H1 (cell line): ENCODE results near the gene MOGAT2. TPM values are rescaled to one million over a fixed set of nuclear protein-coding genes. Genes with fewer than 3 reads are reported as not detected.

Source experiments
- CTCF ChIA-PET: fragments of 300-600 bp; sonication (Branson Sonifier 250); formaldehyde crosslinking; loops from one replicate; lab custom pipeline; 2021; ENCODE audit not compliant: partially characterized antibody; lab: Charles Lee
- POLR2A ChIA-PET: fragments of 300-600 bp; sonication (Branson Sonifier 250); formaldehyde crosslinking; loops from one replicate; lab custom pipeline; 2021; ENCODE audit warnings: inconsistent platforms; ENCODE audit not compliant: partially characterized antibody; lab: Charles Lee
- DNase-seq, 2 experiments: peaks; one replicate each; pipeline versions ENCODE4 v3.0.0 to v3.0.0-alpha.2; 2010 to 2022; ENCODE audit warnings: low spot score in 2 of 2, low read depth in 1 of 2, mixed read lengths in 1 of 2
- FAIRE-seq: peaks from 2 replicates; lab custom pipeline; 2011; peaks lifted over from hg19 to GRCh38; lab: Jason Lieb, UNC
- H2AFZ ChIP-seq: 2 replicates; pipeline ENCODE4 v1.8.1; 2012; ENCODE audit warnings: low read length, inconsistent platforms
- H2AK5ac ChIP-seq: 2 replicates; pipeline ENCODE4 v1.6.1; 2013; ENCODE audit warnings: low read depth, low read length
- H2BK120ac ChIP-seq: replicated peaks from 2 replicates; pipeline ENCODE3; 2013; ENCODE audit warnings: low read depth, low read length, inconsistent platforms
- H2BK12ac ChIP-seq: 2 replicates; pipeline ENCODE4 v1.6.1; 2013; ENCODE audit warnings: low read depth, low read length
- H2BK15ac ChIP-seq: 2 replicates; pipeline ENCODE4 v1.6.1; 2013; ENCODE audit warnings: low read length
- H2BK20ac ChIP-seq: 2 replicates; pipeline ENCODE4 v1.6.1; 2013; ENCODE audit warnings: low read length
- H2BK5ac ChIP-seq: 2 replicates; pipeline ENCODE4 v1.6.1; 2013; ENCODE audit warnings: low read depth, low read length
- H3K14ac ChIP-seq: 2 replicates; pipeline ENCODE4 v1.6.1; 2013; ENCODE audit warnings: inconsistent platforms; ENCODE audit not compliant: insufficient read length
- H3K18ac ChIP-seq: 2 replicates; pipeline ENCODE4 v1.6.1; 2013; ENCODE audit warnings: low read length; ENCODE audit errors: extremely low read depth
- H3K23ac ChIP-seq: 2 replicates; pipeline ENCODE4 v1.6.1; 2013; ENCODE audit warnings: inconsistent platforms; ENCODE audit not compliant: insufficient read length
- H3K23me2 ChIP-seq: 2 replicates; pipeline ENCODE4 v1.6.1; 2013; ENCODE audit warnings: low read depth, low read length
- H3K27ac ChIP-seq: 2 replicates; pipeline ENCODE4 v1.6.1; 2011; ENCODE audit warnings: low read depth, low read length, inconsistent platforms
- H3K27me3 ChIP-seq, 4 experiments: replicated peaks in 1 of 4; 1 replicate in 1 of 4; 2 replicates in 3 of 4; pipeline versions ENCODE4 v1.6.1 to v1.8.1; 2011 to 2013; ENCODE audit warnings: low read length in 3 of 4, mild to moderate bottlenecking in 3 of 4, inconsistent platforms in 2 of 4, mixed read lengths in 2 of 4, moderate library complexity in 1 of 4; ENCODE audit not compliant: control insufficient read depth in 3 of 4, insufficient read depth in 3 of 4; ENCODE audit errors: extremely low read depth in 1 of 4
- H3K36me3 ChIP-seq, 4 experiments: 2 replicates each; pipeline versions ENCODE4 v1.6.1 to v1.8.1; 2011 to 2013; ENCODE audit warnings: mild to moderate bottlenecking in 4 of 4, low read length in 3 of 4, moderate library complexity in 2 of 4, control low read depth in 1 of 4, inconsistent platforms in 1 of 4; ENCODE audit not compliant: insufficient read depth in 4 of 4, control insufficient read depth in 2 of 4
- H3K4ac ChIP-seq: replicated peaks from 2 replicates; pipeline ENCODE3; 2013; ENCODE audit warnings: low read length, low read depth, mixed read lengths, inconsistent platforms; ENCODE audit not compliant: insufficient read length
- H3K4me1 ChIP-seq, 4 experiments: replicated peaks in 1 of 4; 1 replicate in 1 of 4; 2 replicates in 3 of 4; pipeline versions ENCODE4 v1.6.1 to v1.8.1; 2011 to 2013; ENCODE audit warnings: low read length in 3 of 4, inconsistent platforms in 2 of 4, mixed read lengths in 1 of 4; ENCODE audit not compliant: insufficient read depth in 4 of 4, control insufficient read depth in 3 of 4
- H3K4me2 ChIP-seq, 2 experiments: 2 replicates each; pipeline versions ENCODE4 v1.6.1 to v1.8.1; 2011 to 2013; ENCODE audit warnings: low read depth in 2 of 2, low read length in 2 of 2, control low read depth in 1 of 2, inconsistent platforms in 1 of 2, mild to moderate bottlenecking in 1 of 2; ENCODE audit not compliant: insufficient read depth in 1 of 2
- H3K4me3 ChIP-seq, 4 experiments: fragments of 200-600, 300-600 bp in 1 of 4; sonication (generic), shearing (Covaris generic), sonication (Bioruptor Twin) in 1 of 4; 2 replicates each; pipeline versions ENCODE4 v1.5.1 to v1.8.1; 2011 to 2016; ENCODE audit warnings: low read length in 4 of 4, low read depth in 3 of 4, control low read depth in 2 of 4, inconsistent platforms in 2 of 4, mild to moderate bottlenecking in 2 of 4, mixed read lengths in 1 of 4, moderate library complexity in 1 of 4; ENCODE audit not compliant: insufficient read depth in 2 of 4; ENCODE audit errors: extremely low read depth in 1 of 4
- H3K56ac ChIP-seq: replicated peaks from 2 replicates; pipeline ENCODE3; 2013; ENCODE audit warnings: low read depth, mild to moderate bottlenecking, mixed read lengths, low read length, inconsistent platforms; ENCODE audit not compliant: insufficient read length
- H3K79me1 ChIP-seq: 2 replicates; pipeline ENCODE4 v1.6.1; 2013; ENCODE audit warnings: low read depth, low read length, control low read depth
- H3K79me2 ChIP-seq, 2 experiments: 2 replicates each; pipeline versions ENCODE4 v1.6.1 to v1.8.1; 2012 to 2013; ENCODE audit warnings: low read length in 2 of 2, mild to moderate bottlenecking in 2 of 2, inconsistent platforms in 1 of 2; ENCODE audit not compliant: insufficient read depth in 2 of 2, control insufficient read depth in 1 of 2
- H3K9ac ChIP-seq, 4 experiments: replicated peaks in 1 of 4; 1 replicate in 1 of 4; 2 replicates in 3 of 4; pipeline versions ENCODE4 v1.6.1 to v1.8.1; 2011 to 2013; ENCODE audit warnings: low read depth in 3 of 4, low read length in 3 of 4, control low read depth in 2 of 4, mild to moderate bottlenecking in 2 of 4, moderate library complexity in 2 of 4, inconsistent platforms in 1 of 4; ENCODE audit errors: extremely low read depth in 1 of 4
- H3K9me3 ChIP-seq, 2 experiments: 2 replicates each; pipeline versions ENCODE4 v1.6.1 to v1.8.1; 2012 to 2013; ENCODE audit warnings: mild to moderate bottlenecking in 2 of 2, moderate library complexity in 2 of 2, control low read depth in 1 of 2, inconsistent platforms in 1 of 2, low read depth in 1 of 2, low read length in 1 of 2, mixed read lengths in 1 of 2; ENCODE audit not compliant: insufficient read depth in 2 of 2
- H4K20me1 ChIP-seq, 2 experiments: replicated peaks in 1 of 2; 2 replicates each; pipeline versions ENCODE3 to v1.8.1; 2011 to 2013; ENCODE audit warnings: inconsistent platforms in 2 of 2, low read length in 2 of 2, mild to moderate bottlenecking in 1 of 2; ENCODE audit not compliant: insufficient read depth in 2 of 2, control insufficient read depth in 1 of 2
- H4K5ac ChIP-seq: 2 replicates; pipeline ENCODE4 v1.6.1; 2013; ENCODE audit warnings: low read length, low read depth, mixed read lengths, inconsistent platforms; ENCODE audit not compliant: insufficient read length
- H4K8ac ChIP-seq: 2 replicates; pipeline ENCODE4 v1.8.0; 2013; ENCODE audit warnings: mild to moderate bottlenecking, moderate library complexity, low read length, inconsistent platforms; ENCODE audit not compliant: insufficient read depth; ENCODE audit errors: extremely low read depth
- H4K91ac ChIP-seq: replicated peaks from 2 replicates; pipeline ENCODE3; 2013; ENCODE audit warnings: low read length, mixed read lengths, inconsistent platforms; ENCODE audit not compliant: insufficient read length
- JUND ChIP-seq: IDR thresholded peaks from 2 replicates; pipeline ENCODE4 v1.6.1; 2011; ENCODE audit warnings: mild to moderate bottlenecking, improper control_type of control experiment, low read length
- WGBS, 2 experiments: shearing (Covaris generic) in 1 of 2; methylation state at CpG; one replicate each; pipeline versions ENCODE4 v1.1.6 to v1.1.7; 2013 to 2015; ENCODE audit warnings: low lambda C conversion rate in 2 of 2, mixed read lengths in 2 of 2, inconsistent platforms in 1 of 2, low coverage in 1 of 2, missing lambda C conversion rate in 1 of 2; ENCODE audit not compliant: insufficient replicate concordance in 2 of 2, insufficient coverage in 1 of 2, insufficient read length in 1 of 2; ENCODE audit errors: extremely low coverage in 1 of 2, missing lambda C conversion rate in 1 of 2; 5-methylcytosine and 5-hydroxymethylcytosine counted together
- polyA plus RNA-seq, 7 experiments: library from polyadenylated mRNA; depleted of rRNA in 3 of 7; stranded (reverse) in 5 of 7; unstranded in 2 of 7; fragments of >200 nt in 5 of 7; fragments of 200-250 nt in 2 of 7; gene quantifications; 1 replicate in 5 of 7; 2 replicates in 1 of 7; 4 replicates in 1 of 7; pipeline versions ENCODE4 v1.2.1 to v1.2.3, GENCODE V29; 2011 to 2013; ENCODE audit warnings: missing spikeins in 2 of 7, mixed read lengths in 2 of 7
- total RNA-seq: library from RNA; stranded (reverse); fragmentation: NEBNext Ultra II Directional; extraction: Animal tissue kit (Norgen Biotek cat#: 25700); gene quantifications from 2 replicates; pipeline ENCODE4 v1.2.1, GENCODE V29; 2021

Gene MOGAT2
- total and polyA plus RNA-seq, 2 of the 8 experiments (the other 6 are each of a cell fraction or from before 2014, with no cell fraction given), result not detected

GRCh38 chr11:75700940-75701339 lies 16.7 kb upstream of the MOGAT2 start:
- H3K23ac ChIP-seq, result no peak overlapping the region
- no peak overlapping the region for H3K9ac ChIP-seq
- ChIA-PET CTCF (interaction anchor here (0.6 kb wide), 1 partner anchor 54 kb away, joined by 4 read pairs; no protein-coding TSS in a partner anchor), POLR2A (no interaction called here)
- no peak overlapping the region for H3K56ac ChIP-seq
- no peaks in the 10 kb centered on the region for H3K79me2 ChIP-seq
- no peaks in the 10 kb centered on the region; the same call in 1 of the 2 replicates for H3K23me2 ChIP-seq
- no peak overlapping the region for H2AK5ac ChIP-seq
- no peak overlapping the region for H2BK120ac ChIP-seq
- no peak overlapping the region for H2BK12ac ChIP-seq
- no peaks in the 10 kb centered on the region for H3K9me3 ChIP-seq
- DNase-seq (no peak), FAIRE-seq (no peak)
- H2BK5ac ChIP-seq, result no peak overlapping the region
- H2BK15ac ChIP-seq, result no peak overlapping the region
- no peaks in the 10 kb centered on the region for H3K36me3 ChIP-seq
- no peak for TF ChIP-seq JUND
- H3K18ac ChIP-seq, result no peak overlapping the region
- no peak overlapping the region for H3K14ac ChIP-seq
- no peak overlapping the region for H4K8ac ChIP-seq
- no peak overlapping the region for H4K91ac ChIP-seq
- H3K4me2 ChIP-seq, result no peak overlapping the region
- WGBS, 2 experiments, result 96% methylated on average over 2 of the region's 2 CpGs; no CpG with 5 or more reads in 1 of the 2 experiments
- H3K4me1 ChIP-seq, result no peaks in the 10 kb centered on the region
- H2BK20ac ChIP-seq, result no peak overlapping the region
- H4K5ac ChIP-seq, result no peak overlapping the region
- H3K79me1 ChIP-seq, result no peaks in the 10 kb centered on the region
- no peak overlapping the region for H3K27ac ChIP-seq
- no peaks in the 10 kb centered on the region for H4K20me1 ChIP-seq
- H3K27me3 ChIP-seq, result no peaks in the 10 kb centered on the region
- no peak overlapping the region for H2AFZ ChIP-seq
- H3K4ac ChIP-seq, result no peak overlapping the region
- no peak overlapping the region for H3K4me3 ChIP-seq
